GM18907 (cell line): ENCODE results near the gene PGRMC2.
"Not testable (repeated sequence)": the region's sequence is repeated elsewhere in the genome, so short reads cannot be mapped to it uniquely, and the experiment has no call there.

Experiments used
- ATAC-seq: cut with Tn5 transposase; IDR thresholded peaks from one replicate; pipeline ENCODE4 v1.9.1; 2021; ENCODE audit warnings: mild to moderate bottlenecking, moderate library complexity; ENCODE audit not compliant: unreplicated experiment

Gene PGRMC2

GRCh38 chr4:128271551-128271950 lies 16.1 kb downstream of the PGRMC2 start:
- no peak for ATAC-seq

GRCh38 chr4:128268970-128269369 lies 18.6 kb downstream of the PGRMC2 start:
- no peak for ATAC-seq

GRCh38 chr4:128267745-128268144 lies 19.9 kb downstream of the PGRMC2 start:
- ATAC-seq, result no peak

GRCh38 chr4:128267171-128267570 lies 20.4 kb downstream of the PGRMC2 start:
- not testable (repeated sequence) for ATAC-seq

- not testable (repeated sequence) for ATAC-seq
These were observed 22.1 kb downstream of the PGRMC2 start for GRCh38 chr4:128265550-128265949.

- not testable (repeated sequence) for ATAC-seq
These were observed 27.7 kb downstream of the PGRMC2 start for GRCh38 chr4:128259889-128260288.

- not testable (repeated sequence) for ATAC-seq
These were observed 29.4 kb downstream of the PGRMC2 start for GRCh38 chr4:128258166-128258565.

GRCh38 chr4:128256539-128256938 lies 31.1 kb downstream of the PGRMC2 start:
- ATAC-seq, result no peak

- ATAC-seq, result no peak
These were observed 31.7 kb downstream of the PGRMC2 start for GRCh38 chr4:128255906-128256305.

GRCh38 chr4:128249787-128250668 lies 37.6 kb downstream of the PGRMC2 start:
- ATAC-seq, result no peak

GRCh38 chr4:128247906-128248305 lies 39.7 kb downstream of the PGRMC2 start:
- no peak for ATAC-seq

GRCh38 chr4:128245391-128245790 lies 42.2 kb downstream of the PGRMC2 start:
- ATAC-seq, result not testable (repeated sequence)

GRCh38 chr4:128244379-128244778 lies 43.2 kb downstream of the PGRMC2 start:
- ATAC-seq, result no peak

- ATAC-seq, result no peak
These were observed 45.0 kb downstream of the PGRMC2 start for GRCh38 chr4:128242601-128243000.

- ATAC-seq, result no peak
These were observed 45.6 kb downstream of the PGRMC2 start for GRCh38 chr4:128241981-128242380.

GRCh38 chr4:128241425-128241913 lies 46.1 kb downstream of the PGRMC2 start:
- ATAC-seq, result no peak

- ATAC-seq, result no peak
These were observed 46.6 kb downstream of the PGRMC2 start for GRCh38 chr4:128241019-128241418.

GRCh38 chr4:128234836-128235235 lies 52.8 kb downstream of the PGRMC2 start:
- ATAC-seq, result no peak

GRCh38 chr4:128232719-128233118 lies 54.9 kb downstream of the PGRMC2 start:
- no peak for ATAC-seq

- ATAC-seq, result no peak
These were observed 58.5 kb downstream of the PGRMC2 start for GRCh38 chr4:128228845-128229795.

GRCh38 chr4:128227991-128228571 lies 59.5 kb downstream of the PGRMC2 start:
- no peak for ATAC-seq
